CD4-positive, alpha-beta T cell treated with Interferon alpha-2 for 1 hour (primary cell): ENCODE data around the gene YIF1A.
"Not testable (repeated sequence)": the region's sequence is repeated elsewhere in the genome, so short reads cannot be mapped to it uniquely, and the experiment has no call there.

ENCODE experiments used
- DNase-seq, 2 donors: peaks; one replicate each; pipeline ENCODE4 v3.0.0-alpha.2; 2020 to 2022

YIF1A gene

DNA sequence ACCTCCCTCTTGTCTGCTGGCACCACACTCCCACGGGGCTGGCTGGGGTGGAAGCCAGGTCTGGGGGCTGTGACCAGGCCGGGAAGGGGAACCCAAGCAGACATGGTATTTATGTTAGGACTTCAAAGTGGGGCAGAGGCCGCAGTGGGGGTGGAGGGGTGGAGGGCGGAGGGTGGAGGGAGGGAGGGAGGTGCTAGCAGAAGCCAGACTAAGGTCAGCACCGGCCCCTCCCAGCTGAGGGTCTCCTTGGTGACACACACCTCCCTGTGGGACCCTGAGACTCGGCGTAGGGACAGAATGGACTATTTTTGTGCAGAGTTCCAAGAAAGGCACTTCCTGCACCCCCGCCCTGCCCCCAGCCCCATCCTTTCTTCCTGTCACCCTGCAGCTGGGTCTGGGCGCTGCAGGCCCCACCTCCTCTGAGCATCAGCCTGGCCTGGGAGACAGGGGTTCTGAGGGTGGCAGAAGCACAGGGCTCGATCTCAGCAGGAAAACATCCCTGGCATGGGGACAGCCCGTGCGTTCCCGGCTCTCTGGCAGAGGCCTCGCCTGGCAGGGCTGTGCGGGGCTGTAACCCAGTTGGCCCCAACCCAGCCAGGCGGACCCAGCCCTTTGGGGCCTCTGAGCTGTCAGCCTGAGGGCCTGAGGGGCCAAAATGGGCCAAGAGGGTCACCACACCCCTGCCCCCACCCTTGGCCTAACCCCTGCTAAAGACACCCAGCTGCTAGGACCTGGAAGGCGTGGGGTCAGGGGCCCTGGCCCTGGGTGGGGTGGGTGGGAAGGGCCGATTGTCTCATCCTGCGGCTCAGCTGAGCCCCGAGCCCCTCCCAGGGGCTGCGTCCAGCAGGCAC, 37.5 kb upstream of the YIF1A start:
- DNase-seq = peak; percentile 20 to 46

GRCh38 chr11:66325263-66325671, 36.3 kb upstream of the YIF1A start:
- no peak for DNase-seq

DNA sequence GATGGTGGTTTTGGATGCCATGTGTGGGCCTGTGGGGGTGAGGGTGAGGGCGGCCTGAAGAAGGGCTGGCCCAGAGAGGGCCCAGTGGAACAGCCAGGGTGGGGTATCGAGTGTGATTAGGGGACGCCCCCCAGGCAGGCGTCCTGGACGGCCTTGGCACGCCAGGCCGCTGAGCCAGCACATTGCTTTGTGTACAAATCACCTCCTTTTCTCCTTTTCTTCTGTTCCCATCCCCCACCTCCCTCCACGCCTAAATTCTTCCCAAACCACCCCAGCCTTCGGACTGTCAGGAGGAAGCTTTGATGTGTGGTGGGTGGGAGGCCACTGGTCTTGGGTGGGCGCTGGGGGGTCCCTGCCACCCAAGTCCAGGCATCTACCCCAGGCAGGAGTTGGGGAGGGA, 35.7 kb upstream of the YIF1A start:
- DNase-seq = no peak

DNA sequence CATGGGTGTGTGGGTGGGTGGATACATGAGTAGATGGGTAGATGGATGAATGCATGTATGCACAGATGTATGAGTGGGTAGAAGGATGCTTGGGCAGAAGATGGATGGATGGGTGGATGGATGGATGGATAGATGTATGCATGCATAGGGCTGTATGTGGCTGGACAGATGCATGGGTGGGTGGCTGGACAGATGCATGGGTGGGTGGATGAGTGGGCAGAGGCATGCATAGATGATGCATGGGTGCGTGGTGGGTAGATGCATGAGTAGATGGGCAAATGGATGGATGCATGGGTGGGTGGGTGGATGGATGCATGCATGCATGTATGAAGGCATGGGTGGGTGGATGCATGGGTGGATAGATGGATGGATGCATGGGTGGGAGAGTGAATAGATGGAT, 34.7 kb upstream of the YIF1A start:
- DNase-seq = no peak

- DNase-seq = no peak
Observed at GRCh38 chr11:66322732-66323427, 33.9 kb upstream of the YIF1A start.

DNA sequence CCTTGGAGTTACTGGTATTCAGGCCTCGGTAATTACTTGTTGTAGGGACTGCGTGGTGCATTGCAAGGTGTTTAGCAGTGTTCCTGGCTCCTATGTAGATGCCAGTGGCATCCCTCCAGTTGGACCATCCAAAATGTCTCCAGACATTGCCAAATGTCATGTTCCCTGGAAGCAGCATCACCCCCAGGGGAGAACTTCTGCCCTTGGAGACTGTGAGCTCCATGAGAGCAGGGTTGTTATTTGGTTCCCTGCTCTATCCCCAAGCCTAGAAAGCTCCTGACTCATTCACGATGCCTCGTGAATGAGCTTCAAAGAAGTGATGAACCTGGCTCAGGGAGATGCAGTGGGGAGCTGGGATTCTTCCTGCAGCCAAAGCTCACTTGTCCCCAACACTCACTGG, 32.7 kb upstream of the YIF1A start:
- DNase-seq = no peak

DNA sequence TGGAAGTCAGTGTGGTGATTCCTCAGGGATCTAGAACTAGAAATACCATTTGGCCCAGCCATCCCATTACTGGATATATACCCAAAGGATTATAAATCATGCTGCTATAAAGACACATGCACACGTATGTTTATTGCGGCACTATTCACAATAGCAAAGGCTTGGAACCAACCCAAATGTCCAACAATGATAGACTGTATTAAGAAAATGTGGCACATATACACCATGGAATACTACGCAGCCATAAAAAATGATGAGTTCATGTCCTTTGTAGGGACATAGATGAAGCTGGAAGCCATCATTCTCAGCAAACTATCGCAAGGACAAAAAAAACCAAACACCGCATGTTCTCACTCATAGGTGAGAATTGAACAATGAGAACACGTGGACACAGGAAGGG, 31.8 kb upstream of the YIF1A start:
- DNase-seq = not testable (repeated sequence)

DNA sequence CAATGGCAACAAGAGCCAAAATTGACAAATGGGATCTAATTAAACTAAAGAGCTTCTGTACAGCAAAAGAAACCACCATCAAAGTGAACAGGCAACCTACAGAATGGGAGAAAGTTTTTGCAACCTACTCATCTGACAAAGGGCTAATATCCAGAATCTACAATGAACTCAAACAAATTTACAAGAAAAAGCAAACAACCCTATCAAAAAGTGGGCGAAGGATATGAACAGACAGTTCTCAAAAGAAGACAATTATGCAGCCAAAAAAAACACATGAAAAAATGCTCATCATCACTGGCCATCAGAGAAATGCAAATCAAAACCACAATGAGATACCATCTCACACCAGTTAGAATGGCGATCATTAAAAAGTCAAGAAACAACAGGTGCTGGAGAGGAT, 31.3 kb upstream of the YIF1A start:
- not testable (repeated sequence) for DNase-seq

DNA sequence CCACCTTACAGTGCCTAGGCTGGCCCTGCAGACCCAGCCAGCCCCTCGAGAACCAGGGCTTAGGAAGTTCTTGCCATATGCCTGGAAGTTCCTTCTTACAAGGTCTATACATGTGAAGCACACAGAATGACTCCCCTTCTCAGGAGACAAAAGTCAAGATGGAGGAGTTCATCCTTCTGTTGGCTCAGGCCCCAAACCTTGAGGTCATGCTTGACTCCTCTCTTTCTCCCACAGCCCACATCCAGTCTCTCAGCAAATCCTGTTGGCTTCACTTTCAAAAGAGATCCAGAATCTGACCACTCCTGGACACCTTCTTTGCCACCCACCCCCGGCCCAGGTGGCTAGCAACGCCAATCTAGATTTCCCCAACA, 29.6 kb upstream of the YIF1A start:
- DNase-seq = no peak

GRCh38 chr11:66317723-66318599, 29.0 kb upstream of the YIF1A start:
- DNase-seq = peak; percentile 73 to 82

DNA sequence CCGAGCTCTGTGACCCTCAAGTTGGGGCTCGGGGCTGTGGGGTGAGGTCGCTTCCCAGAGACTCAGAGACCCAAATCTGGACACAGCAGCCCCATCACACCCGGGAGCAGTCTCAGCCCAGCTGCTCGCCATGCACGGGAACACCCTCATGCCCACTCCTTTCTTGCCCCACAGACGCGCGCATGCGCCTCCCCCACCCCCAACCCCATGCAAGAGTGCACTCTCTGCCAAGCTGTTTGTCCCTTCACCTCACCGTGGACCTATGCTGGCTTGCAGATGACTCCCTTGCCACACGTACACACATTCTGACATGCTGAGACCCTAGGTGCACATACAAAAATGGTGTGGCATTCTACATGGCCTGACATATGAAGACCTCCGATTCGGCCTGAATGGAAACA, 28.4 kb upstream of the YIF1A start:
- peak; percentile 39 to 57 for DNase-seq

DNA sequence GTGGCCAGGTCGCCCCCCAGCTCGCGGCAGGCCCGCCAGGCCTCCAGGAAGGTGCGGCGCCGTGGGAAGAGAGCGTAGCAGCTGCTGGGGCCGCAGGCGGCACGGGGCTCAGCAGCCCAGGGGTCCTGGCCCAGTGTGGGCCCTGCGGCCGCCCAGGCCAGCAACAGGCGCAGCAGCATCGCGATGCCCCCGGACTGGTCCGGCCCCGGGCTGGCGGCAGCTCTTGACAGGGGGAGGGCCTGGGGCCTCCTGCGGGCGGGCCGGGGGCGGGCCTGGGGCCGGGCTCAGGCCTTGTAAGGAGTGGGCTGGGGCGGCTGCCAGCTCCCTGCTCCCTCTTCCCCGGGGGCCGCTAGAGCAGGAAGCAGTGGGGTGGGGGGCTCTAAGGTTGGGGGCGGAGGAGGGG, 27.9 kb upstream of the YIF1A start, which contains the start of gene CD248:
CD248 (minus strand) TSS at position 196 of the 403 bp plus-strand sequence; CDS start at position 179, 17 bp downstream.
- DNase-seq = no peak

GRCh38 chr11:66315921-66316811, 27.2 kb upstream of the YIF1A start:
- DNase-seq = no peak

DNA sequence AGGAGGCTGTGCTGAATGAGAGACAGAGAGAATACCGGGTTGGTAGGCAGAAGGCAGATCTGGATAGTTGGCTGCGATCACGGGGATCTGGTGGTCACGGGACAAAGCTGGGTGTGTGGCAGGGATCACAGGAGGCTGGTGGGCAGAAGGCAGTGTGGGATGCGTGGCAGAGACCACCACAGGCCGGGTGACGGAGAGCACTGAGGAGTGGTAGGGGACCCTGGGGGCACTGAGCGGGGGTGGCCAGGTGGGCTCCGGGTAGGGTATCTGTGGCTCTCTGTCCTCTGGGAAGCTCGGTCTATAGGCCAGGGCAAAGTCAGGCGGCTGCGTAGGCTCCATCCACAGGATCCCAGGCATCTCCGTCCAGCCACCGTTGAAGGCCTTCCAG, 26.5 kb upstream of the YIF1A start:
- DNase-seq = no peak

DNA sequence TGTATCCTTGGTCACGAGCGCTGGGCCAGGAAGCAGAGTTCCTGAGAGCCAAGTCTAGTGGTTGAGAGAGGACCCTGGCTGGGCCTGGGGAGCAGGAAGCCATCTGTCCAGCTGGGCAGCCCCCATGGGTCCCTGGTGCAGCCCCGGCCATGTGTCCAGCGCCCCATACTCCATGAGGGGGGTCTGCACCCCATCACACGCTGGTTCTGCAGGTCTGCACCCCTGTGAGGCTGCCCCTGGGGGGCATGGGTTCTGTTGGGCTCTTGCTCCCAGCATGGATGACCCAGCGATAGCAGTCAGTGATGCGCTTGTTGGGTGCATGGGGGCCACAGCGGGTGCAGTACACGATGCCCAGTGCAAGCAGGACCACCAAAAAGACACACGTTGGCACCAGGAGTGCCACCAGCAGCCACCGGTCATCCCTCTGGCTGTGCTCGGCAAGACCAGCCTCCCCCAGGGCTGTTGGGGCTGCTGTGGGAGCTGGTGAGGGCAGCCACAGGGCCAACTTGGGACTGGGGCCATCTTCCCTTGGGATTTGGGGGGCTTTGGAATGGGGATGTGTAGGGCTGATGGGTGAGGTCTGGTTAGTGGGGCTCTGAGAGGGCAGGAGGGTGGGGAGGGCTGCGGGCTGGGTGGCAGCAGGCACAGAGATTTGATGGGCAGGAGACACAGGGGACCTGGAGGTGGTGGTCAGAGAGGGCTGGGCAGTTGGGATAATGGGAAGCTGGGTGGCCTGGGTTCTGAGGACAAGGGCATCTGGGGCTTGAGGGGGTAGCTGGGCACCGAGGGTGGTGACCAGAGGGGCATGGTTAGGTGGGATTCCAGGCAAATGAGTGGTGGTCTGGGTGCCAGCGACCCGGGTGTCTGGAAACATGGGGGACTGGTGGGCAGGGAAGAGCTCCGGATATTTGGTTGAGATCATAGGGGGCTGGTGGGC, 25.9 kb upstream of the YIF1A start:
- DNase-seq = no peak

DNA sequence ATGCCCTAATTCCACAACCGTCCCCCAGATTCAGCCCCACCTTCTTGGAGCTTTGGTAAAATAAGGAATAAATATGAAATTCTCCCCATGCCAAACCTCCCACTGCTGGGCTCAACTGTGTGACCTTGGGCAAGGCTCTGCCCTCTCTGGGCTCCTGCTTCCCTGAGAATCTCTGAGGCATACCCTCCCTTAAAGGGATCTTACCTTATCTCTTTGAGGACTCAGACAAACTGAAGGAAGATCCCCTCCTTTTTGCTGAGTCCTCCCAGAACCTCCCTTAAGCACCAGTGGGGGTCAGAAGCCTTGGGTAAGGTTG, 25.2 kb upstream of the YIF1A start:
- DNase-seq = no peak

DNA sequence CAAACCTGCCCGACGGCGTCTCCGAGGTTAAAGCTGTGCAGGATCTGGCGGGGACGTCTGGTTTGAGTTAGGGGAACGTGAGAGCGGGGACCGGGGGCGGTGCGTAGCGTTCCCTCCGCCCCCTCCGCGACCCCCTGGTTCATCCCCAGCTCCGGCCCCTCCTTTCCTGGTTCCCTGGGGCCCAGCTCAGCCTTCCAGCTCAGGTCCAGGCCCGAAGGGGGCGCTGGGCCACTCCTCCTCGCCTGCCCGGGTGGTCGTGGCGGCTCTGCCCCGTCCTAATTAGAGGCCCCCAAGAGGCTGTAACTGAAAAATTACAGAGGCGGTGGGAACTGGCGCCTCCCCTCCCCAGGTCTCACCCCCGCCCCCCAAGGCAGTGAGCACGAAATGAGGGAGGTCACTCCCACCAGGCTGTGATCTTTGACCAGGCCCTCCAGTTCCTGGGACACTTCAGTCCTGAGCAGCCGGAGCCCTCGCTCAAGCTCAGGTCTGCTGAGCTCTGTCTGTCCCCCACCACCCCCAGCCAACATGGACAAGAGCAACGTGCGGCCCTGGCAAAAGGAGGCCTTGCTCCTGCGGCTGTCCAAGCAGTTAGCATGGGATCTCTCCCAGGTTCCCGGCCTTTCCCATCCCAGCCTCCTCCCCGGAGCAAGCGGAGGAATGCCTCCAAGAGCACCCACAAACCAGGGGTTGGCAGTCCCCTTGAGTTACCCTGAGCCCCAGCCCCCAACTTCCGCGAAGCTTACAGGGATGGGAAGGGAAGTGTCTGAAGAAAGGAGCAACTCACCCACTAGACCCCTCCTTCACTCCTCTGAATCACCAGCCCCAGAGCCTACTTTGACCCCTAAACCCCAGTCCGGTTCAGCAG, 24.6 kb upstream of the YIF1A start:
- no peak for DNase-seq

DNA sequence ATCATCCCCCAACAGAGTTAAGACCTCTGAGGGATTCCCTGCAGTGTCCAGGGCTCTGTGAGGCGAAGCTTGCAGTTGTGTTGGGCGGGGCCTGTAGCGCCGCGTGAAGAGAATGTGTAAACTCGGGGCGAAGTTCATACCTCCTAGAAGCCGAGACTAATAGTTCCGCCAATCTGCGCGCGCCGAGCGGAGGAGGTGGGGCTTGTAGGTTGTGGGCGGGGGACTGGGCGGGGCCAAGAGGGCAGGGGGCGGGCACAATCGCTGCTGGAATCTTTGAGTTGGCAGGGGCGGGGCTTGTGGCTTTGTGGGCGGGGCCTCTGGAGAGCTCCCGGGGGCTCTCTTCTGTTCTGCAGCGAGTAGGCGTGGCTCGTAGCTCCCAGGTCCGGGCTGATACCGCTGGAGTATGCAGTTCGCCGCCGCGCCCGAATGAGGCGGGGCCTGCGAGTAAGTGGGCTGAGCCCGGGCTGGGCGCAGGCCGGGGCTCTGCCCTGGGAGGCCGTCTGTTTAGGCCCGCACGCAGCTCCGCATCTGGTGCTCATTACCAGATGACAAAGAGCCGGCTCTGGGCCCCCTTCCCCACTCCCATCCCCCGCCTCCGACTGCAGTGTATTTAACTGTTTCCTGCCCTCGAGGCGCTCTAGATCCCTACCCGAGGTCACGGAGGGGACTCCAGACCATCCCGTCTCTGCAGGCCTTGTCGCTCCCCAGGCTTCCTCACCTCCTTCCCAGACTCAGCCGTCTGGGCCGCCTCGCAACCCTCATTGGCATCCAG, 23.8 kb upstream of the YIF1A start:
- peak; percentile 99 for DNase-seq

GRCh38 chr11:66311965-66312548, 23.1 kb upstream of the YIF1A start:
- DNase-seq = peak; percentile 98 to 99
